Measurements from ENCODE around the gene ZC3H7A.

DNA sequence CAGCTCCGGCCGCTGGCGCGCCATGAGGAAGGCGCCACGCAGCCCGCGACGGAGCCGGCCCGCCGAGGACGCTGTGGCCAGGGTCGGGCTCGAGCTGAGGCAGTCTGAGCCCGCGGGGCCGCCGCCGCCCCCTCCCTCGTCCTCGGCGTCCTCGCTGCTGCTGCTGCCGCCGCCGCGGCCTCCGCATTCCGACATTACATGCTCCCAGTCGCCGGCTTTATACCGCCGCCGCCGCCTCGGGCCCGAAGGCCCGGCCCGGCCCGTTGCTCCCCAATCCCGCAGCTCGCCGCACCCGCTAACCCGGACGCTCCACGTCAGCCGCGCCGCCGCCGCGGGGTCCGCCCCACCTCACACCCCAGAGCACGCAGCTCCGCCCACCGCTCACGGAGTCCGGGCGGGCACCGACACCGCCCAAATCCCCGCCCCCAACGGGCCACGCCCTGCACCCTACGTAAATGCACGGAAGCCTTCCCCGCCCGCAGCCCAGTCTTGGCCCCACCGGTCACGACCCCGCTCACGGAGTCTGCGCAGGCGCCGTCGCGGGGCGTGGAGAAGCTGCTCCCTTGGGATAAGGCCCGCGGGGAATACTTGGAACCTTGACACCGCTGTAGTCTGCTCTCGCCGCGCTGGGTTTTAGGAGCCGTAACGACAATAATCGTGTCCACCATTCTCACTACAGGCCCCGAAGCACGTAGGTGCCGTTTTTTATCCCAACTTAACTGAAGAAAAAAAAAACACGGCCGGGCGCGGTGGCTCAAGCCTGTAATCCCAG, 54.3 kb downstream of the ZC3H7A start, which contains the start of gene TXNDC11:
- TF ChIP-seq GATA3 (IDR thresholded peaks at IDR 0.05; ENCODE audit: low read depth, low read length), result no peak
- no peak for TF ChIP-seq GATA2 (IDR thresholded peaks at IDR 0.05; ENCODE audit: low read depth, low read length)

Measured in SH-SY5Y (cell line).